TTC549 (cell line): Measurements from ENCODE around the gene FBXO21.

Source experiments
- FAIRE-seq: peaks from 2 replicates; lab custom pipeline; 2012; peaks lifted over from hg19 to GRCh38; lab: Jason Lieb, UNC

FBXO21 gene

DNA sequence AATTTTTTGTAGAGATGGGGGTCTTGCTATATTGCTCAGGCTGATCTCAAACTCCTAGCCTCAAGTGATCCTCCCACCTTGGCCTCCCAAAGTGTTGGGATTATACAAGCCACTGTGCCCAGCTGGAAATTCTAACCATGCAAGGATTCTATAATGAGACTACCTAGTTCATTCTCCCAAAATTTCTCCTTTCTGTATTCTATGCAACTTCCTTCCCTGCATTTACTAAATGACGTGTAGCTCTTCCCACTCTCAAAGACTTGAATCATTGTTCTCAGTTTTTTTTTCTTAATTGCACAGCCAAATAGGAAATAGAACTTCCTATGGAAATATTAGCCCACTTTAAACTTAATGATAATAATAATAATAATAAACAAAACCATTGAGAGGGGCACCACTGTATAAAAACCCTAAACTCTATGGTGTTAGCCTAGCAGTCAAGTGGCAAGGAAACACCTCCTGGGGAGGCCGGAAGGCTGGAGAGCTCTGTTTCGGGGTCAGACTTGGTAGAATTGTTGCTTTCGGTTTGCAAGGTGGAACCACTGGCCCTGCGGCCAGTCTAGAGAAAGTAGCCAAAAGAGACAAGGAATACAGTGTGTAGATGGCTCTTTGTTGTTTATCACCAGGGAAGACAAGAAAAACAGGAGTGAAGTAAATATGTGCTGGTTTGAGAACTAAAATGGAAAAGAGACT lies 51.1 kb downstream of the FBXO21 start:
- no peak for FAIRE-seq

DNA sequence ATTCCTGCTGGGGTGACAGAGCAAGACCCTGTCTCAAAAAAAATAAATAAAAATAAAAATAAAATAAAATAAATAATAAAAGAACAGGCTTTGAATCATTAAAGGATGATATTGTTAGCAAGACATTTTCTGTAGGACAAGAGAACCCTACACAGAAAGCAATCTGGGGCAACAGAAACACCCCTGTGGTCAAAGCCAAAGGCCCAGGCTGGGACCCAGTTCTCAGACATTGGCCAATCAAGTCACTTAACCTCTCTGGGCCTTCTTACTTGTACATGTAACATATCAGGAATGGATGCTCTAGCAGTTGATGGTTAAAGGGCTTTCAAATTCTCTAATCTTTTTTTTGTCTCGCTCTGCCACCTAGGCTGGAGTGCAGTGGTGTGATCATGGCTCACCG lies 55.5 kb downstream of the FBXO21 start:
- FAIRE-seq: no peak

DNA sequence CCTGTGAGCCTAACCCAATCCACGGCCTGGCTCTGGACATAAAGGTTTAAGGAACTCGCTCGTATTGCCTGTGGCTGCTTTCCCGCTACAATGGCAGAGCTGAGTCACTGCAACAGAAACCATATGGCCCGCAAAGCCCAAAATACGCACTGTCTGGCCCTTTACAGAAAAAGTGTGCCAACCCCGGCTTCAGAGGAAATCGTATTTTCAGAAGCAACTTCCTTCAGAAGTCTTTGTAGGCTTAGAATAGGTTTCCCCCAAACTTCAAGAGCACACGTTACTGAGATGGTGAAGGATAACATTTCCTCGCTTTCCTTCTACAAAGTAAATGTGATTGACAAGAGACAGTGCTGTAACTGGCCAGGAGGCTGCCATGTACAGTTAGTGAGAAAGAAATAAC lies 56.2 kb downstream of the FBXO21 start:
- no peak for FAIRE-seq

GRCh38 chr12:117130801-117131200 lies 59.5 kb downstream of the FBXO21 start:
- no peak for FAIRE-seq

DNA sequence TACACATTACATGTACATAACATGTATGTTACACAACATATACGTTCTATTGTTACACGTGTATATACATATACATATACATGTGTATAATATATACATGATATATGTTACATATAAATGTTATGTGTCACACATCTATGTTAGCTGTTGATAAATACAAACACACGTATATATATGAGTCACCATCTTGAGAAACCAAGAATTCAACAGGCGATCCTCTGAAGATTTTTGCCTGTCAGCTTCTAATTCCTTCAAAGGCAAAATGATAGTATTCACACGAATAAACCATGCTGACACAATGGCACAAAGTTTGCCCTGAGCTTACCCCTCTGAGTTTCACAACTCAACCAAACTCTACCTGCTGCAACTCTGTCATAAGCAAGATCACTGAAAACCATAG lies 60.9 kb downstream of the FBXO21 start:
- no peak for FAIRE-seq

DNA sequence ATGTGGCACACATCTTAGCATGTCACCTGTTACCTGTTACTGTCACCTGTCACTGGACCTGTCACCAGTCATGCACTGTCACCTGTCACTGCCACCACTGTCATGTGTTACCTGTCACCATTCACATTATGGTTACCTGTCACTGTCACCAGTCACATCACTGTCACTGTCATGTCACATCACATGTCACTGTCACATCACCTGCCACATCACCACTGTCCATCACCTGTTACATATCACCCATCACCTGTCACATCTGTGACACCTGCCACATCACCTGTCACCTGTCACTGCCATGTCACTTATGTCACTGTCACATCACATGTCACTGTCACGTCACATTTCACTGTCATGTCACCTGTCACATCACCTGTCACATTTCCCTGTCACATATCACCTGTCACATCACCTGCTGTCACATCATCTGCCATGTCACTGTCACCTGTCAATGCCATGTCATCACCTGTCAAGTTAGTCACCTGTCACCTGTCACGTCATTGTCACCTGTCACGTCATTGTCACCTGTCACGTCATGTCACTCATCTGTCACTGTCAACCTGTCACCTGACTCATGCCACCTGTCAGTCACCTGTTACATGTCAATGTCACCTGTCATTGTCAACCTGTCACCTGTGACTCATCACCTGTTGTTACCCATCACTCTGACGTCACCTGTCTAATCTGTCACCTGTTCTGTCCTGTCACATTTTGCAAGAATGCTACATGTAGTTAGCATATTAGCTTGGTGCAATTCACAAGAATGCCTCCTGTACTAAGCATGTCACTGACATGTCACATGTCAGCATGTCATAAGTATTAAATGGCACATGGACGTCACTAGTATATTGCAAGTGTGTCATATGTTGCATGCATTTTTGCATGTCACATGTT lies 62.1 kb downstream of the FBXO21 start:
- no peak for FAIRE-seq

DNA sequence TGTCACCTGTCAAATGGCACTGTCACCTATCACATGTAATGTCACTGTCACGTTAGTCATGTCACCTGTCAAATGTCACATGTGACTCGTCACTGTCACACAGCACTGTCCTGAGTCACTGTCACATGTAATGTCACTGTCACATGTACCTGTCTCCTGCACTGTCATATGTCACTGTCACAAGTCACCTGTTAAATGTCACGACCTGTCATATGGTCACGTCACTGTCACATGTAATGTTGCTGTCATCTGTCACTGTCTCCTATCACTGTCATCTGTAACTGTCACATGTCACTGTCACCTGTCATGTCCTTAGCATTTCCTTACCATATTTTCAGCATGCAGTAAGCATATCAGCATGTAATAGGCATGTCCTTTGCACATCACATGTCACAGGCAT lies 63.9 kb downstream of the FBXO21 start:
- no peak for FAIRE-seq

DNA sequence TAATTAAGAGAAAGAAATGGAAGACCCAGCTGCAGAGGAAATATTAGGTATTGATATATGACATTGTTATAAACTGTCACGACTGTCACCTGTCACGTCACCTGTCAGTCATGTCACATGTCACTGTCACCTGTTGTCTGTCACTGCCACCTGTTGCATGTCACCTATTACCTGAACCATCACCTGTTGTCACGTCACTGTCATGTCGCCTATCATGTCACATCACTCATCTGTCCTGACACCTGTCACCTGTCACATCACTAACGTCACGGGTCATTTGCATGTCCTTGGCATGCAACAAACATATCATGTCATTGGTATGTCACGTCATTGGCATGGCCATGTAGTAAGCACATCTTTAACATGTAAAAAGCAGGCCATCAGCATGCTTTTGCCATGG lies 64.5 kb downstream of the FBXO21 start:
- FAIRE-seq: no peak

- no peak for FAIRE-seq
Measured at GRCh38 chr12:117125272-117125613, 65.0 kb downstream of the FBXO21 start.

DNA sequence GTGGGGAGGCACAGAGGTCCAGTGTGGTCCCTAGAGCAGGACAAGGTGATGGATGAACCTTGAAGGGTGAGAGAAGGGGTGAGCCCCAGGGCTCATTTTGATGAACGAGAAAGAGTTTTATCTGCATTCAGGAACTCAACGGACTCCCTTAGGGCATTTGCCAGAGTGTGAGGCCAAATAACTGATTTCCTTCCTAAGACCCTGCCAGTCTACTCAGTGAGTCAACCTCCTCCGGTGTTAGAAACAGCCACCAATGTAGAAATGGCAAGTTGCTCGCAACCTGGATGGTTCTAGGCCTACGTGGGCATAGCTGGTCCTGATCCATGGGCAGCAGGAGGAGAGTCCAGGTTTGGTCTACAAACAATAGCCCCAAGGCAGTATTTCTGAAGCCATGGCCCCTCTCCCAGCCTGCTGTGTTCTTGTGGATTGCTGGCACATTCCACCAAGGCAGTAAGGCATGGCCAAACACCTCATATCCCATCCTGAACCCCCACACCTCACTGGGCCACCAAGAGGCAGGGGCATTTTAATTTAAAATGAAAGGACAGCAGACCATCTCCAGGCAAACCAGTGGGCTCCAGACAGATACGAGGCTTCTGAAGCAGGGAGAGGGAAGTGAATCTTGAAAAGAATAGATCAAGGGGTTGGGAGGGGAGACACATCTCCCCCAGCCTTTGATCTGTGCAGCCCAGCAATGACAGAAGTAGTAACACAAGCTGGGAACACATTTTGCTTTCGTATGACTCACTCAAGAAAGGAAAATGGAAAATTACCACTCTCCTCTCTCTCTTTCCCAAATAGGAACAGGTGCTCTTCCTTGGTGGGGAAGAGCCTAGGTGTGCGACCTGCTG lies 65.6 kb downstream of the FBXO21 start:
- FAIRE-seq: no peak

DNA sequence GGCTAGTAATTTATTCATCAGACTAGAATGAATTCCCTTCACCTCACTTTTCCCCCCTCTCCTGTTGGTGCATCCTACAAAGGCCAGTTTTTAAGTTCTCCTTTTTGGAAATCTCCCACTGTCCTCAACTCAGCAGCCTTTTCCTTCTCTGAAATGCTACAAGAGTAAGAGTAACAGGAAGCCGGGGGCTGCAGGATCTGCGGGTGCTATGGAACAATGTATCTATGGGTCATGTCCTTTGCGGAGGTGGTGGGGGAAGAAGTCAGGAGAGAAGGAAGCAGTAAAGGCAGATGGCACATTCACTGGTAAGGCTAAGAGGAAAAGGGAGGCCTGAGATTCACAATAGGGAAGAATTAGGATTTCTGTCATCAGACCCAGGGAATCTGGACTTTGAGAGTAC lies 68.8 kb downstream of the FBXO21 start:
- no peak for FAIRE-seq

DNA sequence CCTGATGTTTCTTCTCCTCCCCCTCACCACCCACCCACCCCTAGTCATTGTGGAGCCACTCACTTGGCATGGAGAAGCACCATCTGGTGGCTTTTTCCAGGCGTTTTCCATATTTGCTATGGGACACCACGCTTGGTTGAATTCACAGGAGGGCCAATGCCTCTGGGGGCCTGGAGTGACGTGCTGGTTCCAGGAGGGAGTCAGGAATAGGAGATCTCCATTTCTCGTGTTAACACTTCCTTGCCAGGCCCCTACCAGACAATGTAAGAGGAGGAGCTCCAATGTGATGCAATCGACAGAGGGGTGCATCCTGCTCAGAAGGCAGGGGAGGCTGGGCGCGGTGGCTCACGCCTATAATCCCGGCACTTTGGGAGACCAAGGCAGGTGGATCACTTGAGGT lies 69.5 kb downstream of the FBXO21 start:
- FAIRE-seq: no peak

GRCh38 chr12:117119592-117120198 lies 70.6 kb downstream of the FBXO21 start:
- FAIRE-seq: no peak

DNA sequence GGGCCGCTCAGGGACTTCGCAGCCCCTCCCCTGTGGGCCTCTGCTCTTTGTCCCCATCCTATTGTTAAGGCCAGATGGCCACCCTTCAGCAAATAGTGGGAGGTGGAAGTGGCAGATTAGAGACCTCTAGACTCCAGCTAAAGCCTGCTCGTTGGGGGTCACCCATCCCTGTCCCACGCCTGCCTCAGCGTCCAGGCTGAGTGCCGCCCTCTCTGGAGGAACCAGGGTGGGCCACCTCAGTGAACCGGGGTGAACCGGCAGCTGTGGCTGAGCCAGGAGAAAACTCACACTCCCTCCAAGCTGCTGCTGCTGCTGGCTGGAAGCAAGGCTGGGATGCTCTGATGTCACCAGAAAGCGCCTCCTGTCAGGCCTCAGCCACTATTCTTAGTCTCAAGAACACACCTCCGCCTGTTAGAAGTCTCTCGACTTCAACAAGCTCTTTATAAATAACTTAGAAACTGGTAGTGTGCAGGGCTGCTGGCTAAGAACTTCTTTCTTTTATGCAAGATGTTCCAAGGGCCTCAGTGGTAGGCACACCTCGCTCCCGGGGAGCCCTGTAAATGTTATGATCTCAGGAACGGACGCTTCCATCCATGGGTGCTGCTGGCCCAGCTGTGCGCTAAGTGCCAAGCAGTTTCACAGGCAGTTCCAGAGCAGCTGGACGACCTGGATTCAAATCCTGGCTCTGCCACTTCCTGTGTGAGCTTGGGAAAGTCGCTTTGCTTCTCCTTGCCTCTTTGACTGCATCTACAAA lies 71.3 kb downstream of the FBXO21 start:
- FAIRE-seq: no peak

DNA sequence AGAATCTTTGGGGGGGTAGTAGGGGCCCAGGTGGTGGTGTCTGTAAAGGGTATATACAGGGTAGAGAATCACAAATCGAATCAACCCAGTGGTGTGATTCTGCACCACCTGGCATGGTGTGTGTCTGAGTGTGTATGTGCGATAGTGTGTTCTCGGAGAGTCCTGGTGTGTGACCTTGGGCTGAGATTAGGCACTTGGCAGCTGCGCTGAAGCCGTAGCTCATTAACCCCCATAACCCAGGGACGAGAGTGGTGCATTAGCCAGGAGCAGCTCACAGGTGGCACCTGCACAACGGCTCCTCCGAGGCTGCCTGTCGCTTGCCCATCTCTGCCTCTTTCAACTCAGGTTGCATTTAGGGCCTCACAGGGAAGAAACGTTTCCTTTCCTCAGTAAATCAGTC lies 75.5 kb downstream of the FBXO21 start:
- no peak for FAIRE-seq

DNA sequence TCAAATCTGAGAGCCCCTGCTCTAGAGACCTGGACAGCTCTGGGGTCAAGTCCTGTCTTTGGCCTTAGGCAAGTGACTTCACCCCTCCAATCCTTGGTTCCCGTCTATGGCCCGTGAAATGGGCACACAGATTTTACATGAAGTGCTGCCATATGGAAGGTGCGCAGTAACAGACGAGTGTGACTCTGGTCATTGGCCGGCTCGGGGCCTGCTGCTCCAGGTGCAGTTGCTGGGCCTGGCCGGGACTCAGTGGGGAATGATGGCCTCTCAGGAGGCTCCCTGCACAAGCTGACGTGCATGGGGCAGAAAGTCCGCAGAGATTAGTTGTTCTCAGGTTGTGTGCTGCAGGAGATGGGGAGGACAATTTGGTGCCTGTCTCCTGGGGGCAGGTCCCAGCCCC lies 77.0 kb downstream of the FBXO21 start:
- FAIRE-seq: no peak

DNA sequence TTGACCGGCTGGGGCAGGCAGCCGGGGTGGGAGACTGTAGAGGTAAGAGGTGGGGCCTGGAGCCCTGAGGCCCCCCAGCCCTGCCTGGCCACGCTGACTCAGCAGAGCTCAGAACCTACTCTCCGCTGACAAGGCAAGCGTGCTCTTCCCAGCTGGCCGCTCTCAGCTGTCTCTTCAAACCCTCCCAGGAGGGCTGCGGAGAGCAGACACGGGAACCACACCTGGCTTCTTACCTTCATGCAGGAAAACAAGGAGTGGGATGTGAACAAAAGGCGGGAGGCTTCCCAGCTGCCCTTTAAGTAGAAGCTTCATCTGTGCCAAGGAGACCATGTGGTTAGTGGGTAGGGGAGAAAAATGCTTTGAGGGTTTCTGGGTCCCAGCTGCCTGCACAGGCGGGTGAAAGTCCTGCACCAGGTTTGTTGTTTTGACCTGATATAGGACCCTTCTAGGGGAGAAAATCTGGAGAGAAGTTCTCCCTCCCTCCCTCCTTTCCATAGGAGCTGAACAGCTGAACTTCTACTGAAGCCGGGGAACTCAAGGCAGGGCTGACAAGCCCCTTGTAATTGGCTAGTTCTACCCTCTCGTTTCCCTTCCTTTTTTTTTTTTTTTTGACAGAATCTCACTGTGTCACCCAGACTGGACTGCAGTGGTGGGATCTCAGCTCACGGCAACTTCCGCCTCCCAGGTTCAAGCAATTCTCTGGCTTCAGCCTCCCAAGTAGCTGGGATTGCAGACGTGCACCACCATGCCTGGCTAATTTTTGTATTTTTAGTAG lies 78.3 kb downstream of the FBXO21 start:
- no peak for FAIRE-seq

DNA sequence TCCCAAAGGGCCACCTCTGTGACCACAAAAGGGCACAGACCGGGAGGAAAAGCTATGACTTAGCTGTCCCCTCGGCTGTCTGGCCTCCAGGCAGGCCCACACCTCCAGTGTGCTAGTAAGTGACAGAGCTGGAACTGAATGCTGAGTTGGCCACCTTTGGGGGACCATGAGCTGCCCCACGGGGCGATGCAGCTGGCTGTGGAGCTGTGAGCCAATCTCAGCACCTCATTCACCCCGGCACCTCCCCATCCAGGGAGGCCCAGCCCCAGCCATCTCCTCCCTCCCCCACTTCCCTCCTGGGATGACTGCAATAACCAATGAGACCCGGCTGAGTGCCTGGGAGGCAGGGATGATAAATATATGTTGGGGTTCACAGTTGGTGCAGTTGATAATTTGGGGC lies 78.9 kb downstream of the FBXO21 start:
- no peak for FAIRE-seq

DNA sequence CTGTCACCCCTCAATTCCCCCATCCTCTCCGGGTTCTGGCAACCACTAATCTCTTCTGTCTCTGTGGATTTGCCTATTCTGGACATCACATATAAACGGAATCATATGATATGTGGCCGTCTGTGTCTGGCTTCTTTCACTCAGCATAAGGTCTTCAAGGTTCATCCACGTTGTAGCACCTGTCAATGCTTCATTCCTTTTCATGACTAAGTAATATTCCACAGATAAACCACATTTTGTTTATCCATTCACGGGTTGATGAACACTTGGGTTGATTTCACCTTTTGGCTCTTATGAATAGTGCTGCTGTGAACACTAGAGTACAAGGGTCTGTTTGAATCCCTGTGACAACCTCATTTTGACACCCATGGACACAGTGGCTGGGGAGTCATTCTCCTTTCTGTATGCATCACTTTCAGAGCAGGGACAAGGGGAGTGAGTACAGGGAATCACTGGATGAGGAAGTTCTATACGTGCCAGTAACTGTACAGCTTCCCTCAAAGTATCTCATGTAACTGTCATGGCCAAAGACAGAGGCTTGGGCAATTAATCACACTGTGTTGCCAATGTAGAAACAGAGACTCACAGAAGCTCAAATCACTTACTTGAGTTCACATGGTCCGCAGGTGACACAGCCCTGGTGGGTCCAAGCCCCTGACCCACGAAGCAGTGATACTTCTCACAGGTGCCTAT lies 80.2 kb downstream of the FBXO21 start:
- no peak for FAIRE-seq

- FAIRE-seq: no peak
Measured at GRCh38 chr12:117105902-117106301, 84.4 kb downstream of the FBXO21 start.
